ENCODE results near the gene SWSAP1. TPM values are rescaled to one million over a fixed set of nuclear protein-coding genes. Genes with fewer than 3 reads are reported as not detected.
"Not testable (repeated sequence)": the region's sequence is repeated elsewhere in the genome, so short reads cannot be mapped to it uniquely, and the experiment has no call there.

The SWSAP1 gene
- total RNA-seq, 1 donor from 2014 or later, result 1.7 TPM

DNA sequence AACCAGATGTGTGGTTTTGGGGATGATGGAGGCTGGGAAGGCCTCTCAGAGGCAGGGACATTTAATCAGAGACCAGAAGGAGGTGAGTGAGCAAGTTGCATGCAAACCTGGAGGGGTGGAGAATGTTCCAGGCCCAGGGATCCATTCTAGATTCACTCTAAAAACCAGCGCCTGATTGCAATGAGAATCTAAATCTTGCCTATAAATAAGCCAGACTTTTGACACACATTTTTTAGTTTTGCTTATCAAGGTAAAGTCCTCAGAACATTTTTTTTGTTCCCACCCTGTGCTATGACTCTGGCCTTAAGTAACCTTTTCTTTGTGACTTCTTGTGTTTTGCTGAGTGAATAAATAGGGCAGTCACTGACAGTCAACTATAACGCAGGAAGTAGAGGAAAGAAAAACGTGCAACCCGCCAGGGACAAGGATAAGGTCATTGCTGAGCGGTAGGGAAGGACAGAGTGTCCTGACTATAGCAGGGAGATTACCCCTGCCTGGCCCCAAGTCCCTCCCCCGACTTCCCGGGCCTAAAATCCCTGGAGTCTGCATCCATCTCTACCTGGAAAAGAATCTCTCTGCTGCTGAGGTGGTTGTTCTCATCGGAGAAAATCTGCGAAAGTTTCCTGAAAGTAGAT, 30.2 kb downstream of the SWSAP1 start:
- Mint-ChIP-seq H3K4me1 (ENCODE audit: low read depth, unreplicated experiment) (no peaks in the 10 kb centered on the region), H3K4me3 (ENCODE audit: unreplicated experiment) (no peak overlapping the region), H3K27me3 (ENCODE audit: low read depth, unreplicated experiment) (no peaks in the 10 kb centered on the region), H3K9me3 (ENCODE audit: unreplicated experiment) (peaks cover 1% of the 10 kb centered on the region), H3K36me3 (ENCODE audit: low read depth, unreplicated experiment) (no peaks in the 10 kb centered on the region), H3K27ac (ENCODE audit: unreplicated experiment) (no peak overlapping the region)
- Histone ChIP-seq H3K9ac (ENCODE audit: low read length) (no peak overlapping the region), H3K4me2 (ENCODE audit: low read length) (no peak overlapping the region), H3K9me3 (ENCODE audit: insufficient read depth, low read depth, low read length) (no peaks in the 10 kb centered on the region), H3K79me2 (ENCODE audit: insufficient read depth, low read length) (no peaks in the 10 kb centered on the region), H3K27me3 (ENCODE audit: insufficient read depth, low read length) (peaks cover 3% of the 10 kb centered on the region), H4K20me1 (ENCODE audit: insufficient read depth, low read length) (no peaks in the 10 kb centered on the region), H3K27ac (ENCODE audit: low read depth, low read length) (no peak overlapping the region), H3K36me3 (ENCODE audit: insufficient read depth, low read length) (no peaks in the 10 kb centered on the region), H3K4me1 (ENCODE audit: insufficient read depth, low read length) (no peaks in the 10 kb centered on the region), H2AFZ (ENCODE audit: low read depth, low read length) (no peak overlapping the region), H3K4me3 (ENCODE audit: insufficient read depth, low read depth, low read length) (no peak overlapping the region)
- FAIRE-seq, result no peak
- no peak for DNase-seq (ENCODE audit: low read depth)
- TF ChIP-seq EZH2 (IDR thresholded peaks at IDR 0.05; ENCODE audit: insufficient read depth, low read length), result no peak
- TF ChIP-seq, protein P1, sequence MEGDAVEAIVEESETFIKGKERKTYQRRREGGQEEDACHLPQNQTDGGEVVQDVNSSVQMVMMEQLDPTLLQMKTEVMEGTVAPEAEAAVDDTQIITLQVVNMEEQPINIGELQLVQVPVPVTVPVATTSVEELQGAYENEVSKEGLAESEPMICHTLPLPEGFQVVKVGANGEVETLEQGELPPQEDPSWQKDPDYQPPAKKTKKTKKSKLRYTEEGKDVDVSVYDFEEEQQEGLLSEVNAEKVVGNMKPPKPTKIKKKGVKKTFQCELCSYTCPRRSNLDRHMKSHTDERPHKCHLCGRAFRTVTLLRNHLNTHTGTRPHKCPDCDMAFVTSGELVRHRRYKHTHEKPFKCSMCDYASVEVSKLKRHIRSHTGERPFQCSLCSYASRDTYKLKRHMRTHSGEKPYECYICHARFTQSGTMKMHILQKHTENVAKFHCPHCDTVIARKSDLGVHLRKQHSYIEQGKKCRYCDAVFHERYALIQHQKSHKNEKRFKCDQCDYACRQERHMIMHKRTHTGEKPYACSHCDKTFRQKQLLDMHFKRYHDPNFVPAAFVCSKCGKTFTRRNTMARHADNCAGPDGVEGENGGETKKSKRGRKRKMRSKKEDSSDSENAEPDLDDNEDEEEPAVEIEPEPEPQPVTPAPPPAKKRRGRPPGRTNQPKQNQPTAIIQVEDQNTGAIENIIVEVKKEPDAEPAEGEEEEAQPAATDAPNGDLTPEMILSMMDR (IDR thresholded peaks at IDR 0.05; ENCODE audit: insufficient read depth, low read depth, low read length), result no peak

DNA sequence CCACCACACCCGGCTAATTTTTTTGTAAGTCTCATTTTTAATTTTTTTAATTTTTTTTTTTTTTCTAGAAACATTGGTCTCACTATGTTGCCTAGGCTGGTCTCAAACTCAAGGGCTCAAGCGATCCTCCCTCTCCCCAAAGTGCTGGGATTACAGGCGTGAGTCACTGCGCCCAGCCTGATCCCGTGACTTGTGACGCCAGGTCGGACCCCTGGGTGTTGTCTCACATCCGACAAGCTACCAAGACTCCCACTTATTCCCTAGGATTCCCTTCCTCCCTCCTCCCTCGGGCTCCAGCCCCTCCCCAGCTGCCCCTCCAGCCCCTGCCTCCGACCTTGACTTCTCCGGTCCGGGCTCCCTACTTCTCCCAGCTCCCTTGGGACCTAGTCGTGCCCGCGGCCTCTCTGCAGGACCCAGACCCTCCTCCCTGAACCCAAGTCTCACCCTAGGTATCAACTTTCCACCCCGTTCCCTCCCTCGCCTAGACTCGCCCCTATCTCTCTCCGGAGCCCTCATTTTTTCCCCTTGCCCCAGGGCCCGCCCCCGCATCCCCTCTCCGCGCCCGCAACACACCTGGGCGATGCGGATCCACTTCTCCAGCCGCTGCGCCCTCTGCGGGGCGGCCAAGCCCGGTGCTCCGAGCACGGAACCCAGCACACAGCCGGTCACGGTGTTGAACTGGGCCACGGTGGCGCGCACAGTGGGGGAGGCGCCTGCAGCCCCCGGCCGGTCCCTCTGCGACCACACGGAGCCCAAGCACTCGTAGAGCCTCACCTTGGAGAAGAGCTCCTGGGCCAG, 31.6 kb downstream of the SWSAP1 start:
- H2AFZ ChIP-seq (ENCODE audit: low read depth, low read length), result no peak overlapping the region
- no peak overlapping the region for H3K4me3 Mint-ChIP-seq (ENCODE audit: unreplicated experiment)
- H3K9me3 Mint-ChIP-seq (ENCODE audit: unreplicated experiment), result no peaks in the 10 kb centered on the region
- no peak for FAIRE-seq
- peaks cover 3% of the 10 kb centered on the region for H3K4me1 ChIP-seq (ENCODE audit: insufficient read depth, low read length)
- H3K4me2 ChIP-seq (ENCODE audit: low read length), result no peak overlapping the region
- H3K9ac ChIP-seq (ENCODE audit: low read length), result no peak overlapping the region
- H3K79me2 ChIP-seq (ENCODE audit: insufficient read depth, low read length), result no peaks in the 10 kb centered on the region
- no peak for DNase-seq (ENCODE audit: low read depth)
- no peak overlapping the region for H3K4me3 ChIP-seq (ENCODE audit: insufficient read depth, low read depth, low read length)
- no peaks in the 10 kb centered on the region for H4K20me1 ChIP-seq (ENCODE audit: insufficient read depth, low read length)
- no peak overlapping the region for H3K27ac Mint-ChIP-seq (ENCODE audit: unreplicated experiment)
- no peaks in the 10 kb centered on the region for H3K36me3 Mint-ChIP-seq (ENCODE audit: low read depth, unreplicated experiment)
- H3K27me3 Mint-ChIP-seq (ENCODE audit: low read depth, unreplicated experiment), result no peaks in the 10 kb centered on the region
- H3K27me3 ChIP-seq (ENCODE audit: insufficient read depth, low read length), result peaks cover 3% of the 10 kb centered on the region
- H3K36me3 ChIP-seq (ENCODE audit: insufficient read depth, low read length), result no peaks in the 10 kb centered on the region
- TF ChIP-seq, protein P1 (IDR thresholded peaks at IDR 0.05; ENCODE audit: insufficient read depth, low read depth, low read length), result no peak
- no peak for TF ChIP-seq EZH2 (IDR thresholded peaks at IDR 0.05; ENCODE audit: insufficient read depth, low read length)
- peaks cover 2% of the 10 kb centered on the region for H3K4me1 Mint-ChIP-seq (ENCODE audit: low read depth, unreplicated experiment)
- no peak overlapping the region for H3K27ac ChIP-seq (ENCODE audit: low read depth, low read length)
- no peaks in the 10 kb centered on the region for H3K9me3 ChIP-seq (ENCODE audit: insufficient read depth, low read depth, low read length)

DNA sequence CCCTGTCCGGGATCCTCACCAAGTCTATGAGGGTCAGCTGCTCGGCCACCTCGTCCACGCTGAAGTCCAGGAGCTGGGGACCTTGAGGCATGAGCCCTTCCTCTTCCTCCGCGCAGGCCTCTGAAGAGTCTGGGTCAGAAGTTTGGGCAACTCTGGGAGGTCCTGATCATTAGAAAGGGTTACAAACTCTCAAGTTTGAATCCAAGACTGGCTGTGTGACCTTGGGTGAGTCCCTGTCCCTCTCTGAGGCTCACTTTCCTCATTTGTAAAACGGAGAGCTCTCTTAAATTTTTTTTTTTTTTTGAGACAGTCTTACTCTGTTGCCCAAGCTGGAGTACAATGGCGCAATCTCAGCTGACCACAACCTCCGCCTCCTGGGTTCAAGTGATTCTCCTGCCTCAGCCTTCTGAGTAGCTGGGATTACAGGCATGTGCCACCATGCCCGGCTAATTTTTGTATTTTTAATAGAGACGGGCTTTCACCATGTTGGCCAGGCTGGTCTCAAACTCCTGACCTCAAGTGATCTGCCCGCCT, 32.3 kb downstream of the SWSAP1 start:
- H3K9ac ChIP-seq (ENCODE audit: low read length); H3K4me3 Mint-ChIP-seq (ENCODE audit: unreplicated experiment); H3K9me3 Mint-ChIP-seq (ENCODE audit: unreplicated experiment); H3K79me2 ChIP-seq (ENCODE audit: insufficient read depth, low read length); H3K27ac ChIP-seq (ENCODE audit: low read depth, low read length); H3K27ac Mint-ChIP-seq (ENCODE audit: unreplicated experiment); DNase-seq (ENCODE audit: low read depth); H3K27me3 ChIP-seq (ENCODE audit: insufficient read depth, low read length); FAIRE-seq; H3K36me3 Mint-ChIP-seq (ENCODE audit: low read depth, unreplicated experiment); H3K36me3 ChIP-seq (ENCODE audit: insufficient read depth, low read length); H4K20me1 ChIP-seq (ENCODE audit: insufficient read depth, low read length); H3K4me3 ChIP-seq (ENCODE audit: insufficient read depth, low read depth, low read length); H3K27me3 Mint-ChIP-seq (ENCODE audit: low read depth, unreplicated experiment); H3K4me1 Mint-ChIP-seq (ENCODE audit: low read depth, unreplicated experiment); H3K4me2 ChIP-seq (ENCODE audit: low read length); H2AFZ ChIP-seq (ENCODE audit: low read depth, low read length); H3K4me1 ChIP-seq (ENCODE audit: insufficient read depth, low read length); H3K9me3 ChIP-seq (ENCODE audit: insufficient read depth, low read depth, low read length): not testable (repeated sequence)

All from astrocyte (in vitro differentiated cells and primary cell).